GM15510 (cell line): ENCODE measurements around the gene NEUROG2.

Experiments
- POLR2A ChIP-seq: IDR thresholded peaks from 3 replicates; pipeline ENCODE4 v1.6.1; 2011; ENCODE audit warnings: borderline replicate concordance; ENCODE audit not compliant: insufficient read length; ENCODE audit errors: extremely low read depth

The NEUROG2 gene

GRCh38 chr4:112526061-112526460 lies 10.1 kb upstream of the NEUROG2 start:
- no peak for TF ChIP-seq POLR2A

GRCh38 chr4:112523764-112524505 lies 8.0 kb upstream of the NEUROG2 start:
- no peak for TF ChIP-seq POLR2A

GRCh38 chr4:112523008-112523721 lies 7.2 kb upstream of the NEUROG2 start:
- TF ChIP-seq POLR2A = no peak

GRCh38 chr4:112521123-112522023 lies 5.4 kb upstream of the NEUROG2 start:
- no peak for TF ChIP-seq POLR2A

DNA sequence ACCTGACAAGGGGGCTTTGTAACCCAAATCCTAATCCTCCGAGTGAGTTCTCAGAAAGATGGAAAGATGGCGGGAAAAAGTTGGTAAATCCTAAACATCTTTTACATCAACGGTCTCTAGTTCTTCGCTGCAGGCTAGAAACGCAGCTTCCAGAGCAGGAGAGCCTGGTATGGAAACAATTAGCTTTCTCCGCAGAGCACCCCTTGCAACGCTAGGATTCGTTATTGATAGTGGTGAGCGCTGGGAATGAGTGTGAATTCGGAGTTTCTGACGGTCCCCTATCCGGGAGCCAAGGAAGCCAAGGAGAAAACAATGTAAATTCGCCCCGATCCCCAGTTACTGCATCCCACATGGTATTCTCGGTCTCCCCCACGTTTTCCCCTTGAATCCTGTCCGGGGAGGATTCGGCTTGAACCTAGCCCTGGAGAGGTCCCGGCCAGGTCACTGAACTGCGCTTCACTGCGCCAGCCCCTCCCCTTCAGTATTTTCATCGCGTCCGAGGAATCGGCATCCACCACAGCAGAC lies 4.7 kb upstream of the NEUROG2 start:
- no peak for TF ChIP-seq POLR2A

DNA sequence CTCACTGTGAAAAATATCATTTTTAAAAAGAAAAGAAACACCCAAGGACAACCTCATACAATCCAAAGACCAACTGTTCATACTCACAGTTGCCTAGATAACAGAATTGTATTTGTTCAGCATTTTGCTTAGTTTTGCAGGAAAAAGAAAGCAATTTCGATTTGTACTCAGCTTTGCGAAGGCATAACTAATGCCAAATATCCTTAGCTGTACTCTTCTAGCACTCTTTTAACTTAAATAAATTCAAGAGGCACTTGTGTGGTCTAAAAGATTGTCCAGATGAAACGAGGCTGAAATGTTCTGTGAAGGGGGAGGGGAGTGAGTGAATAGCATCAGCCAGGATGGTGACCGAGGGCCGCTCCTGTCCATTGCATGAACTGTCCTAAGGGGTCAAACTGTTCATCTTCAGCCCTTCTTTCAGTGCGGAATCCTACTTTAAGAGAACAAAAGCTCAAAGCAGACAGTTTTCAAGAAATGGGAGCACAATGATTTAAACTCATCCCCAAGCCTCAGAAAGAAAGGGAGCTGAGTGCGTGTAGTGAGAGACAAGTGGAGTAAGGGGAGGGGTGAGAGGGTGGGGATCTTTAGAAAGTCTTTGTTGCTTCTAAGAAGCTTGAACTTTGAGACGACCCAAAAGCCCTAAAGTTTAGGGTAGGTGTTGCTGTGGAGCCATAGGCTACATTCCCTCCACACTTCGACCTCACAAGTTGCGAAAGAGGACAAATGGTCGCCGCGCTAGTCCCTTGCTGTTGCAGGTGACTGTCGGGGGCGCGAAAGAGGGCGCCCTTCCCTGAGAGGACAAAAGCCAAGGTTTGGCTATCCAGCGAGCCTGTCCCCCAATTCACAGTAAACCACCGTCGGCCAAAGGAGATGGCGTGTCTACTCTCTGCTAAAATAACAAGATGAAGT lies 4.0 kb upstream of the NEUROG2 start:
- TF ChIP-seq POLR2A = no peak

DNA sequence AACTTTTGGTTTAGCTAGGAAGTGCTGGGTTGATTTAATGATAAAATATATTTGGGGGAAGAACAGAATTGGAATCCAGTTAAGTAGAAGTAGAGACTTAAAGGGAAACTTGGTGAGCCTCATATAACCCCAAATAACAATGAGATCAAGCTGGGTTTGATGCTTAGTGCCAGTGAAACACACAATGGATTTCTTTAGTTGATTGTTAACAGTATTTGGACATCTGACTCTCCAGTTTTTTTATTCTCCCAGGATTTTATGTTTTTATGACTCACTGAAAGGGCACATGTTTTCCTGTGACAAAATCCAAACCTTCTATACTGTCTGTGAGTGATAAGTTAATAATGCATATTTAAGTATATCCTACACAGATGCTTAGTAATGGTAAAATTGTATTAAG lies 2.7 kb upstream of the NEUROG2 start:
- TF ChIP-seq POLR2A = no peak

DNA sequence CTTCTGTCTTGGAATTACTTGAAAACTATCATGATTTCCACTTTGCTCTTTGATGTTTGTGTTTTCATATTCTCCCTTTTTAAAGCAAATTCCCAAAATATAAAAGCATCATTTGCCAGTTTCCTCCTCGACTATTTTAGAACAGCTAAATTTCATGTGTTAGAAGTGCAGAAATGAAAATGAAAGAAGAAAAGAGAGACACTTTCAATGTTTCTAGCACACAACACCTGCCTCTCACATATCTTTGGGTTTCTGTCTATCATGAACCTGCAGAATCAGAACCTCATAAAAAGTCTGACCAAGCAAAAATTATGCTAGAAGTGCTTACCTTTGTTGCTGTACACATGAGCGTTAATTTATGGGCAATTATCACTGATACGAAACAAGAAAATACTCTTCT lies 1.9 kb upstream of the NEUROG2 start:
- TF ChIP-seq POLR2A = no peak

DNA sequence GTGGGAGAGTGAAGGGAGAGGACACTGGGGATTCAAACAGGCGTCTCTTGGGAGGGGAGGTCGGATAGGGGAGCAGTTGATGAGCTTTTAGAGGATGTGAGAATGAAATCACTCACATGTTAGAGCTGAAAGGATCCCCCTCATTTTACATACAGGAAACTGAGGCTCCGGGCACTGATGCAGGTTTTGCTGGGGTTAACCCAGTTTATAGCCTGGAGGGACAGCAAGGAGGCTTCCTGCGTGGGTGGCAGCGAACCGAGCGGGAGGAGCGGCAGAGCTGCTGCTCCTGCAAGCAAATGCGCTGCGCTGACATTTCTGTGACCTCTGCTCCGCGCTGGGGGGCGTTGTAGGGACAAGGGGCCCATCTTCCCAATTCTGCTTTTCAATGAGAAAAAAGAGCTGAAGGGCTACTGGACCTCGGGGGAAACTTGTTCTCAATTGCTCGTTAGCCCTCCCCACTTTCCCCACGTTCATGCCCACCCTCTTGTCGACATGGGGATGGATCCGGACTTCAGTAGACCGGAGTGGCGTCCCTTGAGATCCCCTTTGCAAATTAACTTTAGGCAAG lies 1.2 kb upstream of the NEUROG2 start:
- TF ChIP-seq POLR2A = no peak

DNA sequence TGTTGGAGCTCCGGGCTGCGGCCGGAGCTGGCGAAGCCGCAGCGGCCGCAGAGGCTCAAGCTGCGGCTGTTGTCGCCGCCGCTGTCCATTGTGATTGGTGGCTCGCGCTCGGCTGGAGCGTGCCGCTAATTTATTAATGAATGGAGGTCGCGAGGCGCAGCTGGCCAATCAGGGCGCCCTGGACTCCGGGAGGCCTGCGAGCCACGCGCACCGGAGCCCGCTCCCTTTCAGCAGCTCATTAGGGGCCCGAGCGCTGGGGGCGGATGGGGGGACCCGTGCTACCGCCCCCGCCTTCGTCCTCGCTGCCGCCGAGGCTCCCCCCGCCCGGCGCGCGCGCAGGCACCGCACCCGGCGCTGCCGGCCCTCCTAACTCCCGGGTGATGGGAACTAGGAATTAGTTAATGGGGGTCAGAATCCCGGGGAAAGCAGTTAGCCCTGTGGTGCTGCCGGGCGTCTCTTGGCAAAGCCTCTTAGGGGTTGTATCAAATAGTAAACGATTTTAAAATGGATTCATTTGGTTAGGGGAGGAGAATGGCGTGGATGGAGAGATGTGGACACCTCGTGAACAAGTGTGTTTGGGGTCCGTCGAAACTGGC lies 589 bp upstream of the NEUROG2 start:
- TF ChIP-seq POLR2A = no peak

DNA sequence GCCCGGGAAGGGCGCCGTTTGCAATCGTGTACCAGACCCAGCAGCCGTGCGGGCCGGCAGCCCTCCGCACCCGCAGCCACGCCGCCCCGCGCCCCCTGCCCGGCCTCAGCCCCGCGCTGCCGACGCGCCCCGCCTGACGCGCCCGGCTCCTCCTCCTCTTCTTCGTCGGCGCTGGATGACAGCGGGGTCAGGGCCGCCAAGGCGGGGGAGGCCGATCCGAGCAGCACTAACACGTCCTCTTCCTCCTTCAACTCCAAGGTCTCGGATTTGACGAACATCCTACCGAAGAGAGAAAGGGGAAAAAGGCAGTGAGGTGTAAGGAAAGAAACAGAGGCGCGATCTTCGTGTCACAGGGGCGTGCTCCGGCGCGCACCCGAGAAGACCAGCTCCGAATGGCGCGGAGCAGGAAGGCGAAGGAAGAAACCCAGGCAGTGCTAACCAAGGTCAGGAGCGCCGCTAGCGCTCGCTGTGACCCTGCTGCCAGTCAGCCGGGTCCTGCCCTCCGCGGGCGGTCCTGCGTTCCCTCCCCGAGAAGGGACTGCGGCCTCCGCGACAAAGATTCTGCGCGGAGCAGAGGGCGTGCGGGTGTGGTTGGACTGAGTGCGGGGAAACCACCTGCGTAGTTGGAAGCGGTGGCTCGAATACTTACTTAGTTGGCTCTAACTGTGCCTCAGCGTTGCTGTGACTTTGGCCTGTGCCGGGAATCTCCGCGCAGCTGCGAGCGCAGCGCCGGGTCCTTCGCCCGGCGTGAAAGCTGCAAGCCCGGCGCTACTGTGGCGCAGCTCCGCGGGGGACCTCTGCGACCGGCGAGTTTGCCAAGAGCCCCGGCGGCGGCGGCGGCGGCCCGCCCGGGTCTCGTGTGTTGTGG lies 548 bp downstream of the NEUROG2 start:
- peak; percentile 13 for TF ChIP-seq POLR2A

- no peak for TF ChIP-seq POLR2A
Measured at GRCh38 chr4:112514647-112515197, 1.3 kb downstream of the NEUROG2 start.

- TF ChIP-seq POLR2A = no peak
Measured at GRCh38 chr4:112513971-112514646, 1.9 kb downstream of the NEUROG2 start.
